ENCODE results near the gene ANTXRL.

GRCh38 chr10:46239993-46240683 is 46.7 kb upstream of the ANTXRL start:
- TF ChIP-seq GATA3 (IDR thresholded peaks at IDR 0.05; ENCODE audit: low read depth, low read length) (no peak), GATA2 (IDR thresholded peaks at IDR 0.05; ENCODE audit: low read depth, low read length) (no peak)

All from SH-SY5Y (cell line).